Panc1 (cell line): Measurements from ENCODE around the gene PGLYRP2.

Source experiments
- CTCF ChIP-seq: fragments of 450-650 bp; IDR thresholded peaks from 2 replicates; pipeline ENCODE4 v1.5.1; 2017; ENCODE audit warnings: mild to moderate bottlenecking
- SIN3A ChIP-seq: IDR thresholded peaks from 2 replicates; pipeline ENCODE4 v1.6.1; 2012; ENCODE audit warnings: low read depth, mild to moderate bottlenecking, low read length, moderate library complexity, borderline replicate concordance; ENCODE audit not compliant: insufficient read depth

- TF ChIP-seq CTCF (no peak), SIN3A (no peak)
These were observed 30.3 kb downstream of the PGLYRP2 start for GRCh38 chr19:15448778-15449619.
